Spleen (tissue), 11 donors: ENCODE results near the gene MCM8. TPM values are rescaled to one million over a fixed set of nuclear protein-coding genes. Genes with fewer than 3 reads are reported as not detected.

Experiments
- DNase-seq: peaks from one replicate; pipeline ENCODE4 v3.0.0-alpha.2; 2020
- H3K27ac ChIP-seq, 8 donors: fragments of 200-600 bp; sonication (generic) in 7 of 8; 1 replicate in 4 of 8; 2 replicates in 4 of 8; pipeline versions ENCODE4 v1.5.0 to v1.8.0; 2016 to 2021; ENCODE audit warnings: inconsistent platforms in 4 of 8, mild to moderate bottlenecking in 4 of 8, moderate library complexity in 1 of 8
- H3K27me3 ChIP-seq, 7 donors: fragments of 200-600 bp; sonication (generic) in 6 of 7; replicated peaks in 1 of 7; 1 replicate in 4 of 7; 2 replicates in 3 of 7; pipeline versions ENCODE4 v1.5.0 to v1.8.0; 2016 to 2021; ENCODE audit warnings: inconsistent platforms in 3 of 7, mild to moderate bottlenecking in 1 of 7
- H3K36me3 ChIP-seq, 6 donors: fragments of 200-600 bp; sonication (generic) in 5 of 6; 1 replicate in 4 of 6; 2 replicates in 2 of 6; pipeline versions ENCODE4 v1.5.0 to v1.8.0; 2016 to 2021; ENCODE audit warnings: inconsistent platforms in 2 of 6
- H3K4me1 ChIP-seq, 6 donors: fragments of 200-600 bp; sonication (generic) in 5 of 6; 1 replicate in 3 of 6; 2 replicates in 3 of 6; pipeline versions ENCODE4 v1.5.0 to v1.8.0; 2016 to 2021; ENCODE audit warnings: inconsistent platforms in 3 of 6
- H3K4me3 ChIP-seq, 8 donors: fragments of 200-600 bp; sonication (generic) in 7 of 8; 1 replicate in 4 of 8; 2 replicates in 4 of 8; pipeline versions ENCODE4 v1.5.0 to v1.8.0; 2016 to 2021; ENCODE audit warnings: inconsistent platforms in 4 of 8, mild to moderate bottlenecking in 4 of 8, moderate library complexity in 2 of 8
- H3K9me3 ChIP-seq, 8 donors: fragments of 200-600 bp; sonication (generic) in 7 of 8; 1 replicate in 4 of 8; 2 replicates in 4 of 8; pipeline versions ENCODE4 v1.5.0 to v1.8.0; 2016 to 2021; ENCODE audit warnings: inconsistent platforms in 4 of 8
- CTCF ChIP-seq, 11 experiments: fragments of 200-600 bp in 7 of 11; fragments of 450-650 bp in 4 of 11; sonication (generic) in 4 of 11; IDR thresholded peaks in 8 of 11; conservative IDR thresholded peaks in 3 of 11; 1 replicate in 7 of 11; 2 replicates in 4 of 11; pipeline versions ENCODE4 v1.4.0 to v1.8.0; 2016 to 2021; ENCODE audit warnings: antibody characterized with exemption in 11 of 11, inconsistent platforms in 4 of 11, mild to moderate bottlenecking in 1 of 11
- POLR2A ChIP-seq, 3 donors: fragments of 450-650 bp; IDR thresholded peaks; one replicate each; pipeline ENCODE4 v1.5.1; 2017; ENCODE audit warnings: antibody characterized with exemption in 3 of 3, mild to moderate bottlenecking in 1 of 3
- POLR2AphosphoS5 ChIP-seq, 3 donors: sonication (generic); formaldehyde crosslinking; IDR thresholded peaks; one replicate each; pipeline ENCODE4 v1.5.1; 2017; ENCODE audit warnings: antibody characterized with exemption in 3 of 3
- WGBS, 5 donors: extraction: QIAGEN DNeasy Blood & Tissue Kit in 3 of 5; methylation state at CpG; one replicate each; pipeline versions ENCODE4 v1.1.5 to v1.1.7; 2013 to 2018; 5-methylcytosine and 5-hydroxymethylcytosine counted together
- intact Hi-C: fragments of 100-400 bp; cut with DNase I; formaldehyde crosslinking; loops from one replicate; pipeline ENCODE4 v1.15.0; 2023; ENCODE audit warnings: low total_unique reads
- polyA plus RNA-seq, 3 donors: library from polyadenylated mRNA; stranded (reverse); fragments of 200-250 nt; gene quantifications; one replicate each; pipeline ENCODE4 v1.2.1, GENCODE V29; 2013
- total RNA-seq, 7 donors: library from RNA; depleted of rRNA in 3 of 7; stranded (reverse); fragments of >200 nt in 3 of 7; fragmentation: NEBNext Ultra II Directional in 4 of 7; extraction: Animal tissue kit (Norgen Biotek cat#: 25700) in 4 of 7; gene quantifications; one replicate each; pipeline versions ENCODE4 v1.1.0 to v1.2.1, GENCODE V29; 2016 to 2021
- donor health status: healthy with polysubstance abuse.
- donor health status: DM: no; HTN: no; CAD: no; lungs with moderate emphysema.
- donor health status: DM: no; HTN: no; CAD: no.
- donor health status: Bipolar disorder and iron deficiency.
- donor health status: healthy.
- donor health status: DM: no; HTN: no; CAD: no.
- donor health status: DM: yes; HTN: yes; CAD: no.

MCM8 gene
- total and polyA plus RNA-seq, 10 donors = 1.7 to 7.9 (median 5.9) TPM

- Histone ChIP-seq H3K36me3 (peaks cover 4 to 73% (median 54%) of the 10 kb centered on the region in 6 donors), H3K4me3 (no peak overlapping the region), H3K9me3 (no peaks in the 10 kb centered on the region), H3K4me1 (peaks cover 7 to 49% (median 35%) of the 10 kb centered on the region in 6 donors), H3K27ac (no peak overlapping the region), H3K27me3 (no peaks in the 10 kb centered on the region)
- TF ChIP-seq POLR2AphosphoS5 (IDR thresholded peaks at IDR 0.05) (no peak), CTCF (IDR thresholded peaks at IDR 0.05 in 8 of 11, conservative IDR thresholded peaks at IDR 0.05 in 3 of 11) (no peak), POLR2A (IDR thresholded peaks at IDR 0.05) (no peak)
- intact Hi-C loops = loop anchor here (10.0 kb wide), 1 partner anchor 151 kb away; no protein-coding TSS in a partner anchor
- DNase-seq = no peak
- WGBS, 5 donors = 67 to 91% (median 76%) methylated on average over 3 of the region's 3 CpGs
Observed at GRCh38 chr20:5945963-5946362, 4.5 kb upstream of the MCM8 start.

GRCh38 chr20:5947276-5947675 is 3.2 kb upstream of the MCM8 start:
- WGBS, 5 donors = 40 to 74% (median 55%) methylated on average over 6 of the region's 6 CpGs
- Histone ChIP-seq H3K36me3 (peaks cover 4 to 60% (median 42%) of the 10 kb centered on the region in 6 donors), H3K27ac (peak overlapping the region in 4 of 8 donors; percentile 5 to 43 (median 38)), H3K4me3 (no peak overlapping the region), H3K4me1 (peaks cover 15 to 62% (median 45%) of the 10 kb centered on the region in 6 donors), H3K9me3 (no peaks in the 10 kb centered on the region), H3K27me3 (no peaks in the 10 kb centered on the region)
- TF ChIP-seq POLR2AphosphoS5 (IDR thresholded peaks at IDR 0.05) (no peak), CTCF (IDR thresholded peaks at IDR 0.05 in 8 of 11, conservative IDR thresholded peaks at IDR 0.05 in 3 of 11) (no peak), POLR2A (IDR thresholded peaks at IDR 0.05) (no peak)
- no peak for DNase-seq
- intact Hi-C loops = loop anchor here (10.0 kb wide), 1 partner anchor 152 kb away; no protein-coding TSS in a partner anchor

- Histone ChIP-seq H3K4me1 (peaks cover 15 to 64% (median 45%) of the 10 kb centered on the region in 6 donors), H3K27ac (peak overlapping the region; percentile 43 to 89 (median 76)), H3K36me3 (peaks cover 4 to 59% (median 28%) of the 10 kb centered on the region in 6 donors), H3K27me3 (no peaks in the 10 kb centered on the region), H3K9me3 (no peaks in the 10 kb centered on the region), H3K4me3 (peak overlapping the region; percentile 64 to 94 (median 82))
- 0 to 2% (median 1%) methylated on average over 11 of the region's 11 CpGs for WGBS, 5 donors
- TF ChIP-seq POLR2AphosphoS5 (IDR thresholded peaks at IDR 0.05) (no peak), POLR2A (IDR thresholded peaks at IDR 0.05) (no peak), CTCF (IDR thresholded peaks at IDR 0.05 in 8 of 11, conservative IDR thresholded peaks at IDR 0.05 in 3 of 11) (no peak)
- DNase-seq = no peak
- intact Hi-C loops = loop anchor here (10.0 kb wide), 1 partner anchor 155 kb away; no protein-coding TSS in a partner anchor
Observed at GRCh38 chr20:5949943-5950270, 545 bp upstream of the MCM8 start.

- intact Hi-C loops = no loop called here
- Histone ChIP-seq H3K27ac (no peak overlapping the region), H3K4me3 (no peak overlapping the region), H3K9me3 (no peaks in the 10 kb centered on the region), H3K27me3 (no peaks in the 10 kb centered on the region), H3K36me3 (peaks cover 0 to 90% (median 26%) of the 10 kb centered on the region in 6 donors), H3K4me1 (no peaks in the 10 kb centered on the region)
- no peak for TF ChIP-seq POLR2AphosphoS5 (IDR thresholded peaks at IDR 0.05)
- TF ChIP-seq POLR2A (IDR thresholded peaks at IDR 0.05) = no peak
- no peak for TF ChIP-seq CTCF (IDR thresholded peaks at IDR 0.05 in 8 of 11, conservative IDR thresholded peaks at IDR 0.05 in 3 of 11)
- 95 to 98% (median 96%) methylated on average over 6 of the region's 6 CpGs for WGBS, 5 donors
- DNase-seq = no peak
Observed at GRCh38 chr20:5967469-5967868, 17.0 kb downstream of the MCM8 start.
